WTC11 (cell line): ENCODE measurements around the gene RNF19B. TPM values are rescaled to one million over a fixed set of nuclear protein-coding genes. Genes with fewer than 3 reads are reported as not detected.

ENCODE experiments used
- ATAC-seq: fragments of 200-7000 bp; cut with Tn5 transposase; 2 replicates; pipeline ENCODE4 v1.10.0; 2021; ENCODE audit warnings: mild to moderate bottlenecking, moderate library complexity
- CTCF ChIA-PET: fragments of 300-600 bp; sonication (Branson Sonifier 250); formaldehyde crosslinking; loops from one replicate; lab custom pipeline; 2021; ENCODE audit warnings: antibody characterized with exemption; lab: Charles Lee
- POLR2A ChIA-PET: fragments of 350-600 bp; sonication (Branson Sonifier 250); formaldehyde crosslinking; loops from one replicate; lab custom pipeline; 2021; ENCODE audit warnings: antibody characterized with exemption; lab: Charles Lee
- DNase-seq: peaks from one replicate; pipeline ENCODE4 v3.0.0; 2021; ENCODE audit warnings: low spot score
- H3K27ac Mint-ChIP-seq: 2 replicates; pipeline ENCODE4 v1.8.0; 2021; ENCODE audit warnings: mixed read lengths
- H3K27me3 Mint-ChIP-seq: 2 replicates; pipeline ENCODE4 v1.8.0; 2021; ENCODE audit warnings: low read depth, mild to moderate bottlenecking, moderate library complexity, mixed read lengths
- H3K36me3 Mint-ChIP-seq: 2 replicates; pipeline ENCODE4 v1.8.0; 2021; ENCODE audit warnings: mixed read lengths
- H3K4me1 Mint-ChIP-seq: 2 replicates; pipeline ENCODE4 v1.8.0; 2022; ENCODE audit warnings: mixed read lengths
- H3K4me3 Mint-ChIP-seq: 2 replicates; pipeline ENCODE4 v1.8.0; 2021; ENCODE audit warnings: mild to moderate bottlenecking, moderate library complexity, mixed read lengths
- H3K9me3 Mint-ChIP-seq: 2 replicates; pipeline ENCODE4 v1.8.0; 2021; ENCODE audit warnings: mixed read lengths
- ELF4 ChIP-seq: sonication (generic); formaldehyde crosslinking; IDR thresholded peaks from 2 replicates; pipeline ENCODE4 v1.8.1; 2022; ENCODE audit warnings: low read depth, mild to moderate bottlenecking, moderate library complexity, missing genetic modification reagents
- FOXP1 ChIP-seq: sonication (generic); formaldehyde crosslinking; IDR thresholded peaks from 2 replicates; pipeline ENCODE4 v1.8.0; 2022; ENCODE audit warnings: missing genetic modification reagents, mild to moderate bottlenecking, moderate library complexity, borderline replicate concordance
- IRF2 ChIP-seq: sonication (generic); formaldehyde crosslinking; IDR thresholded peaks from 2 replicates; pipeline ENCODE4 v1.8.0; 2022; ENCODE audit warnings: low read depth, missing genetic modification reagents, borderline replicate concordance
- NFYB ChIP-seq: sonication (generic); formaldehyde crosslinking; conservative IDR thresholded peaks from 2 replicates; pipeline ENCODE4 v1.8.0; 2022; ENCODE audit warnings: low read depth, missing genetic modification reagents
- NR2C2 ChIP-seq: sonication (generic); formaldehyde crosslinking; IDR thresholded peaks from 2 replicates; pipeline ENCODE4 v1.8.0; 2022; ENCODE audit warnings: mild to moderate bottlenecking, missing genetic modification reagents
- TCF7 ChIP-seq: sonication (generic); formaldehyde crosslinking; IDR thresholded peaks from 2 replicates; pipeline ENCODE4 v1.8.0; 2022; ENCODE audit warnings: mild to moderate bottlenecking, low read depth, missing genetic modification reagents, moderate library complexity
- TEAD1 ChIP-seq: sonication (generic); formaldehyde crosslinking; IDR thresholded peaks from 2 replicates; pipeline ENCODE4 v1.8.0; 2022; ENCODE audit warnings: mild to moderate bottlenecking, missing genetic modification reagents
- TEAD4 ChIP-seq: sonication (generic); formaldehyde crosslinking; IDR thresholded peaks from 2 replicates; pipeline ENCODE4 v1.8.0; 2022; ENCODE audit warnings: mild to moderate bottlenecking, missing genetic modification reagents
- ZNF138 ChIP-seq: sonication (generic); formaldehyde crosslinking; conservative IDR thresholded peaks from 2 replicates; pipeline ENCODE4 v1.8.1; 2022; ENCODE audit warnings: mild to moderate bottlenecking, moderate library complexity, missing genetic modification reagents
- ZNF423 ChIP-seq: fragments of 250-450 bp; sonication (Bioruptor Pico); IDR thresholded peaks from 2 replicates; pipeline ENCODE4 v2.1.2; 2022; ENCODE audit warnings: mild to moderate bottlenecking, moderate library complexity
- total RNA-seq: library from RNA; stranded (reverse); gene quantifications from 3 replicates; pipeline ENCODE4 v1.2.3, GENCODE V29; 2021
- TF ChIP-seq, protein P1 (sequence below): sonication (generic); formaldehyde crosslinking; IDR thresholded peaks from 2 replicates; pipeline ENCODE4 v1.8.1; 2022; ENCODE audit warnings: low read depth, mild to moderate bottlenecking, moderate library complexity, missing genetic modification reagents, borderline replicate concordance
- TF ChIP-seq, protein P2 (sequence below): sonication (generic); formaldehyde crosslinking; IDR thresholded peaks from 2 replicates; pipeline ENCODE4 v1.8.1; 2022; ENCODE audit warnings: missing genetic modification reagents, borderline replicate concordance
- TF ChIP-seq, protein P3 (sequence below): fragments of 250-450 bp; sonication (Bioruptor Pico); IDR thresholded peaks from 2 replicates; pipeline ENCODE4 v1.9.0; 2021; ENCODE audit warnings: mild to moderate bottlenecking, borderline replicate concordance
- TF ChIP-seq, protein P4 (sequence below): sonication (generic); formaldehyde crosslinking; IDR thresholded peaks from 2 replicates; pipeline ENCODE4 v1.8.1; 2022; ENCODE audit warnings: mild to moderate bottlenecking, missing genetic modification reagents, moderate library complexity, borderline replicate concordance
- TF ChIP-seq, protein P5 (sequence below): fragments of 250-450 bp; sonication (Bioruptor Pico); IDR thresholded peaks from 2 replicates; pipeline ENCODE4 v1.8.0; 2021; ENCODE audit warnings: mild to moderate bottlenecking
- TF ChIP-seq, protein P6 (sequence below): fragments of 250-450 bp; sonication (Bioruptor Pico); IDR thresholded peaks from 2 replicates; pipeline ENCODE4 v1.9.0; 2021; ENCODE audit warnings: mild to moderate bottlenecking

The RNF19B gene
- total RNA-seq, 1 experiment from 2014 or later: 21.9 TPM

DNA sequence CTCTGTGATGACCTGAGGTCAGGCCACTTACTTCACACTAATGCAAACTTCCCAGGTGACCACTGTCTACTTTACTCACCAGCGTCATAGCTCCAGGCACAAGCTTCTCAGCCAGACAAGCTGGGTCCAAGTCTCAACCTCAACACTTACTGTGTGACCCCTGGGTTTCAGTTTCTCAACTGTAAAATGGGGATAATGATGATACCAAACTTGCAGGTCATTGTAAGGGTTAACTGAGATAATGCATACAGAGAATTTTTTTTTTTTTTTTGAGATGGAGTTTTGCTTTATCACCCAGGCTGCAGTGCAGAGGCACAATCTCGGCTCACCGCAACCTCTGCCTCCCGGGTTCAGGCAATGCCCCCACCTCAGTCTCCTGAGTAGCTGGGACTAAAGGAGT, 37.4 kb upstream of the RNF19B start:
- Mint-ChIP-seq H3K9me3 (no peaks in the 10 kb centered on the region), H3K36me3 (no peaks in the 10 kb centered on the region), H3K4me1 (peaks cover 19% of the 10 kb centered on the region), H3K27ac (no peak overlapping the region), H3K4me3 (no peak overlapping the region), H3K27me3 (no peaks in the 10 kb centered on the region)
- CTCF ChIA-PET: interaction anchor here (1.0 to 3.3 kb wide), 14 partner anchors 10 to 293 kb away, joined by 3 to 22 read pairs (median 6); partner anchors contain the start of gene RNF19B
- ATAC-seq (no peak), DNase-seq (no peak)
- POLR2A ChIA-PET: no interaction called here
- TF ChIP-seq, protein P1, sequence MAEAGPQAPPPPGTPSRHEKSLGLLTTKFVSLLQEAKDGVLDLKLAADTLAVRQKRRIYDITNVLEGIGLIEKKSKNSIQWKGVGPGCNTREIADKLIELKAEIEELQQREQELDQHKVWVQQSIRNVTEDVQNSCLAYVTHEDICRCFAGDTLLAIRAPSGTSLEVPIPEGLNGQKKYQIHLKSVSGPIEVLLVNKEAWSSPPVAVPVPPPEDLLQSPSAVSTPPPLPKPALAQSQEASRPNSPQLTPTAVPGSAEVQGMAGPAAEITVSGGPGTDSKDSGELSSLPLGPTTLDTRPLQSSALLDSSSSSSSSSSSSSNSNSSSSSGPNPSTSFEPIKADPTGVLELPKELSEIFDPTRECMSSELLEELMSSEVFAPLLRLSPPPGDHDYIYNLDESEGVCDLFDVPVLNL: no peak
- TF ChIP-seq, protein P2, sequence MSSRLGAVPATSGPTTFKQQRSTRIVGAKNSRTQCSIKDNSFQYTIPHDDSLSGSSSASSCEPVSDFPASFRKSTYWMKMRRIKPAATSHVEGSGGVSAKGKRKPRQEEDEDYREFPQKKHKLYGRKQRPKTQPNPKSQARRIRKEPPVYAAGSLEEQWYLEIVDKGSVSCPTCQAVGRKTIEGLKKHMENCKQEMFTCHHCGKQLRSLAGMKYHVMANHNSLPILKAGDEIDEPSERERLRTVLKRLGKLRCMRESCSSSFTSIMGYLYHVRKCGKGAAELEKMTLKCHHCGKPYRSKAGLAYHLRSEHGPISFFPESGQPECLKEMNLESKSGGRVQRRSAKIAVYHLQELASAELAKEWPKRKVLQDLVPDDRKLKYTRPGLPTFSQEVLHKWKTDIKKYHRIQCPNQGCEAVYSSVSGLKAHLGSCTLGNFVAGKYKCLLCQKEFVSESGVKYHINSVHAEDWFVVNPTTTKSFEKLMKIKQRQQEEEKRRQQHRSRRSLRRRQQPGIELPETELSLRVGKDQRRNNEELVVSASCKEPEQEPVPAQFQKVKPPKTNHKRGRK (CRISPR knock-in tag): no peak
- TF ChIP-seq, protein P3, sequence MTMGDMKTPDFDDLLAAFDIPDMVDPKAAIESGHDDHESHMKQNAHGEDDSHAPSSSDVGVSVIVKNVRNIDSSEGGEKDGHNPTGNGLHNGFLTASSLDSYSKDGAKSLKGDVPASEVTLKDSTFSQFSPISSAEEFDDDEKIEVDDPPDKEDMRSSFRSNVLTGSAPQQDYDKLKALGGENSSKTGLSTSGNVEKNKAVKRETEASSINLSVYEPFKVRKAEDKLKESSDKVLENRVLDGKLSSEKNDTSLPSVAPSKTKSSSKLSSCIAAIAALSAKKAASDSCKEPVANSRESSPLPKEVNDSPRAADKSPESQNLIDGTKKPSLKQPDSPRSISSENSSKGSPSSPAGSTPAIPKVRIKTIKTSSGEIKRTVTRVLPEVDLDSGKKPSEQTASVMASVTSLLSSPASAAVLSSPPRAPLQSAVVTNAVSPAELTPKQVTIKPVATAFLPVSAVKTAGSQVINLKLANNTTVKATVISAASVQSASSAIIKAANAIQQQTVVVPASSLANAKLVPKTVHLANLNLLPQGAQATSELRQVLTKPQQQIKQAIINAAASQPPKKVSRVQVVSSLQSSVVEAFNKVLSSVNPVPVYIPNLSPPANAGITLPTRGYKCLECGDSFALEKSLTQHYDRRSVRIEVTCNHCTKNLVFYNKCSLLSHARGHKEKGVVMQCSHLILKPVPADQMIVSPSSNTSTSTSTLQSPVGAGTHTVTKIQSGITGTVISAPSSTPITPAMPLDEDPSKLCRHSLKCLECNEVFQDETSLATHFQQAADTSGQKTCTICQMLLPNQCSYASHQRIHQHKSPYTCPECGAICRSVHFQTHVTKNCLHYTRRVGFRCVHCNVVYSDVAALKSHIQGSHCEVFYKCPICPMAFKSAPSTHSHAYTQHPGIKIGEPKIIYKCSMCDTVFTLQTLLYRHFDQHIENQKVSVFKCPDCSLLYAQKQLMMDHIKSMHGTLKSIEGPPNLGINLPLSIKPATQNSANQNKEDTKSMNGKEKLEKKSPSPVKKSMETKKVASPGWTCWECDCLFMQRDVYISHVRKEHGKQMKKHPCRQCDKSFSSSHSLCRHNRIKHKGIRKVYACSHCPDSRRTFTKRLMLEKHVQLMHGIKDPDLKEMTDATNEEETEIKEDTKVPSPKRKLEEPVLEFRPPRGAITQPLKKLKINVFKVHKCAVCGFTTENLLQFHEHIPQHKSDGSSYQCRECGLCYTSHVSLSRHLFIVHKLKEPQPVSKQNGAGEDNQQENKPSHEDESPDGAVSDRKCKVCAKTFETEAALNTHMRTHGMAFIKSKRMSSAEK (CRISPR knock-in tag): no peak
- TF ChIP-seq, protein P4, sequence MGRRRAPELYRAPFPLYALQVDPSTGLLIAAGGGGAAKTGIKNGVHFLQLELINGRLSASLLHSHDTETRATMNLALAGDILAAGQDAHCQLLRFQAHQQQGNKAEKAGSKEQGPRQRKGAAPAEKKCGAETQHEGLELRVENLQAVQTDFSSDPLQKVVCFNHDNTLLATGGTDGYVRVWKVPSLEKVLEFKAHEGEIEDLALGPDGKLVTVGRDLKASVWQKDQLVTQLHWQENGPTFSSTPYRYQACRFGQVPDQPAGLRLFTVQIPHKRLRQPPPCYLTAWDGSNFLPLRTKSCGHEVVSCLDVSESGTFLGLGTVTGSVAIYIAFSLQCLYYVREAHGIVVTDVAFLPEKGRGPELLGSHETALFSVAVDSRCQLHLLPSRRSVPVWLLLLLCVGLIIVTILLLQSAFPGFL (CRISPR knock-in tag): no peak

DNA sequence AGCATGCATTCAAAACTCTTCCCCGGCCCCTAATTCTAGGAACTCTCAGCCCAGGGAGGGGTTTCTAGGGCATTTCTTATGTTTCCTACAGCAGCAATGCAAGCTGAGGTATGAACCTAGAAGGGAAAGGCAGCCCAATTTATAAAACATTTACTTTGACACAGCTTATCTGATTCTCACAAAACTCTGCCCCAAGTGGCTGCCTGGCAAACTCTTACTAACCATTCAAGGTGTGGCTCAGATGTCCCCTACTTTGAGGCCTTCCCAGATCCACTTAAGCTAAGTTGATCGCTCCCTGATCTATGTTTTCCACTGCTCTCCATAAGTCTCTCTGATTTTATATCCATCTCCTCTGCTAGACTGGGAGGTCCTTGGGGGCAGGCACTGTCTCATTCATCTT, 36.7 kb upstream of the RNF19B start:
- ATAC-seq (peak; percentile 38), DNase-seq (no peak)
- Mint-ChIP-seq H3K4me3 (no peak overlapping the region), H3K4me1 (peaks cover 14% of the 10 kb centered on the region), H3K9me3 (no peaks in the 10 kb centered on the region), H3K27ac (peak overlapping the region; percentile 54; the same call in 1 of the 2 replicates), H3K27me3 (no peaks in the 10 kb centered on the region), H3K36me3 (no peaks in the 10 kb centered on the region)
- ChIA-PET POLR2A (interaction anchor here (0.7 kb wide), 1 partner anchor 37 kb away, joined by 3 read pairs; the partner anchor contains the start of gene RNF19B), CTCF (interaction anchor here (0.6 to 3.3 kb wide), 15 partner anchors 9 to 612 kb away, joined by 3 to 22 read pairs (median 5); partner anchors contain the start of gene RNF19B)
- no peak for TF ChIP-seq ELF4 (CRISPR knock-in tag)

DNA sequence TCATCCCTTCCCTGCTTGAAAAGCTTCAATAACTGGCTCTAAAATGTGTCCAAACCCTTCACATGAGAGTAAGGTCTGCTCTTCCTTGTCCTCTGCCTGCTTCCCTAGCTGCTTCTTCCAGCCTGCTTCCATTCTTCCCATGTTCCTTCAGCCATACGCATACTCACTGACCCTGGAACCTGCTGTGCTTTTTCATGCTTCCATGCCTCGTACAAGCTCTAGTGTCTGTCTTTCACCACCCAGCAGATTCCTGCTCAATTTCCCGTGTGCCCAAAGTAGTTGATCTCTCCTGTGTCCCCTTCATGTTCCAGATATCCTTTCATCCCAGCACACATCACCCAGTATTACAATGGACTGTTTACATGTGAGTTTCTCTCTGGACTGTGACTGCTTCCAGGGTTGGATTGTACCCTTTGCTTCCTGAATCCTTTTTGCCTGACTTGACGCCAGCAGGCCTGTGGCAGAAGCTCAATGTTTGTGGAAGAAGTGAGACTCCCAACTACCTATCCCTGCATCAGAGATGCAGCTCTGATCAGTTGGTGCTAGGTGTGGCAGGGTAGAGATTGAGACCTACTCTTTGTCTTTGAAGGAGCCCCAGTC, 35.9 kb upstream of the RNF19B start:
- ChIA-PET CTCF (interaction anchor here (0.6 to 3.3 kb wide), 15 partner anchors 8 to 612 kb away, joined by 3 to 22 read pairs (median 5); partner anchors contain the start of gene RNF19B), POLR2A (interaction anchor here (0.7 kb wide), 1 partner anchor 36 kb away, joined by 3 read pairs; the partner anchor contains the start of gene RNF19B)
- no peak overlapping the region for H3K4me3 Mint-ChIP-seq
- H3K27me3 Mint-ChIP-seq: no peaks in the 10 kb centered on the region
- ATAC-seq: no peak
- peak overlapping the region; percentile 39 for H3K27ac Mint-ChIP-seq
- no peaks in the 10 kb centered on the region for H3K36me3 Mint-ChIP-seq
- DNase-seq: no peak
- H3K9me3 Mint-ChIP-seq: no peaks in the 10 kb centered on the region
- peaks cover 12% of the 10 kb centered on the region for H3K4me1 Mint-ChIP-seq
- TF ChIP-seq NR2C2 (CRISPR knock-in tag): no peak
- no peak for TF ChIP-seq IRF2 (CRISPR knock-in tag)
- TF ChIP-seq FOXP1: no peak
- no peak for TF ChIP-seq TCF7
- TF ChIP-seq, protein P5, sequence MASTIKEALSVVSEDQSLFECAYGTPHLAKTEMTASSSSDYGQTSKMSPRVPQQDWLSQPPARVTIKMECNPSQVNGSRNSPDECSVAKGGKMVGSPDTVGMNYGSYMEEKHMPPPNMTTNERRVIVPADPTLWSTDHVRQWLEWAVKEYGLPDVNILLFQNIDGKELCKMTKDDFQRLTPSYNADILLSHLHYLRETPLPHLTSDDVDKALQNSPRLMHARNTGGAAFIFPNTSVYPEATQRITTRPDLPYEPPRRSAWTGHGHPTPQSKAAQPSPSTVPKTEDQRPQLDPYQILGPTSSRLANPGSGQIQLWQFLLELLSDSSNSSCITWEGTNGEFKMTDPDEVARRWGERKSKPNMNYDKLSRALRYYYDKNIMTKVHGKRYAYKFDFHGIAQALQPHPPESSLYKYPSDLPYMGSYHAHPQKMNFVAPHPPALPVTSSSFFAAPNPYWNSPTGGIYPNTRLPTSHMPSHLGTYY (CRISPR knock-in tag): no peak
- TF ChIP-seq TEAD1 (CRISPR knock-in tag): no peak
- no peak for TF ChIP-seq NFYB (CRISPR knock-in tag)
- TF ChIP-seq, protein P6, sequence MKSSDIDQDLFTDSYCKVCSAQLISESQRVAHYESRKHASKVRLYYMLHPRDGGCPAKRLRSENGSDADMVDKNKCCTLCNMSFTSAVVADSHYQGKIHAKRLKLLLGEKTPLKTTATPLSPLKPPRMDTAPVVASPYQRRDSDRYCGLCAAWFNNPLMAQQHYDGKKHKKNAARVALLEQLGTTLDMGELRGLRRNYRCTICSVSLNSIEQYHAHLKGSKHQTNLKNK (CRISPR knock-in tag): no peak
- TF ChIP-seq TEAD4 (CRISPR knock-in tag): no peak
- TF ChIP-seq ZNF423: no peak
- TF ChIP-seq ZNF138: no peak
